Epithelial cell of proximal tubule (primary cell): Measurements from ENCODE around the gene ITPR2. TPM values are rescaled to one million over a fixed set of nuclear protein-coding genes. Genes with fewer than 3 reads are reported as not detected.
"Not testable (repeated sequence)": the region's sequence is repeated elsewhere in the genome, so short reads cannot be mapped to it uniquely, and the experiment has no call there.

Source experiments
- DNase-seq: peaks from one replicate; pipeline ENCODE4 v3.0.0-alpha.2; 2011; ENCODE audit warnings: low read depth
- H3K4me3 ChIP-seq: 2 replicates; pipeline ENCODE4 v1.5.1; 2011; ENCODE audit warnings: low read depth, mild to moderate bottlenecking, low read length
- total RNA-seq: library from RNA; depleted of rRNA; stranded (reverse); fragments of >200 nt; gene quantifications from 2 replicates; pipeline ENCODE4 v1.2.3, GENCODE V29; 2015
- TF ChIP-seq, protein P1 (sequence below): conservative IDR thresholded peaks from 2 replicates; pipeline ENCODE4 v1.5.1; 2012; ENCODE audit warnings: low read depth, mild to moderate bottlenecking, low read length

ITPR2 gene
- total RNA-seq, 1 donor from 2014 or later: 13.5 TPM

DNA sequence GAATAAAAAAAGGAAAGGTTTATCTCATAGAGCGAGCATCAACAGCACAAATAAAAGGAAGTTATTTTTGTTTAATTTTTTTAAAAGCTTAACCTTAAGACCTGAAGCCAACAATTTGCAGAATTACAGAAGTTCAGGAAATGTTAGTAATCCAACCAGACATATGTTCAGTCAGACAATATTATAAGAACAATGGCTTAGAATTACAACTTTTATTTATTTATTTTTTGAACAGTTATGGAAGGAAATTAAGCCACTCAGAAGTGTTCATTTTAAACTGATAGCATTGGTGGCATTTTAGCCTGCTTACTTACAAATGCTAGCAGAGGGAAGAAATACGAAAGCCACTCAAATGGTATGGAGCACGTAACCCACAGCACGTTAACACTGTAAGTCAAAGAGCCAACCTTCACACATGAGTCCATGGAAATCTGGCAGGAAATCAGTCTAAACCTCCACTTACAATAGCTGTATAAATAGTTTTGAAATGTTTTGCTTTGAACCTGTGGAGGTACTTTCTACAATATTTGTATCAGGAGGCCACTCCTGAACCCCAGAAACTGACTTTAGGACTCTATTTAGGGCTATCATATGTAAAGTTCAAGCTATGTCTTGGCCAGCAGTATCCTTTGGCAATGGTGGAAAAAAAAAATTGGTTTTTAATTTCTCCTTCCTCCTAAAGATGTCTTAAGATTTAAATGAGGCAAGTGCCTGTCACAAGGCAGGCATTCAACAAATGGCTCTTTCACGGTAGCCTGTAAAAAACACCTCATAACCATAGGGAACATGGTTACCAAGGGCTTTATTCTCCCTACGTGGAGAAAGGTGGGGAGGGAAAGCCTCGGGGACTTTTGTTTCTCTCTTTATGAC, 102.3 kb downstream of the ITPR2 start:
- no peak for DNase-seq
- TF ChIP-seq, protein P1, sequence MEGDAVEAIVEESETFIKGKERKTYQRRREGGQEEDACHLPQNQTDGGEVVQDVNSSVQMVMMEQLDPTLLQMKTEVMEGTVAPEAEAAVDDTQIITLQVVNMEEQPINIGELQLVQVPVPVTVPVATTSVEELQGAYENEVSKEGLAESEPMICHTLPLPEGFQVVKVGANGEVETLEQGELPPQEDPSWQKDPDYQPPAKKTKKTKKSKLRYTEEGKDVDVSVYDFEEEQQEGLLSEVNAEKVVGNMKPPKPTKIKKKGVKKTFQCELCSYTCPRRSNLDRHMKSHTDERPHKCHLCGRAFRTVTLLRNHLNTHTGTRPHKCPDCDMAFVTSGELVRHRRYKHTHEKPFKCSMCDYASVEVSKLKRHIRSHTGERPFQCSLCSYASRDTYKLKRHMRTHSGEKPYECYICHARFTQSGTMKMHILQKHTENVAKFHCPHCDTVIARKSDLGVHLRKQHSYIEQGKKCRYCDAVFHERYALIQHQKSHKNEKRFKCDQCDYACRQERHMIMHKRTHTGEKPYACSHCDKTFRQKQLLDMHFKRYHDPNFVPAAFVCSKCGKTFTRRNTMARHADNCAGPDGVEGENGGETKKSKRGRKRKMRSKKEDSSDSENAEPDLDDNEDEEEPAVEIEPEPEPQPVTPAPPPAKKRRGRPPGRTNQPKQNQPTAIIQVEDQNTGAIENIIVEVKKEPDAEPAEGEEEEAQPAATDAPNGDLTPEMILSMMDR: no peak
- no peak overlapping the region for H3K4me3 ChIP-seq

DNA sequence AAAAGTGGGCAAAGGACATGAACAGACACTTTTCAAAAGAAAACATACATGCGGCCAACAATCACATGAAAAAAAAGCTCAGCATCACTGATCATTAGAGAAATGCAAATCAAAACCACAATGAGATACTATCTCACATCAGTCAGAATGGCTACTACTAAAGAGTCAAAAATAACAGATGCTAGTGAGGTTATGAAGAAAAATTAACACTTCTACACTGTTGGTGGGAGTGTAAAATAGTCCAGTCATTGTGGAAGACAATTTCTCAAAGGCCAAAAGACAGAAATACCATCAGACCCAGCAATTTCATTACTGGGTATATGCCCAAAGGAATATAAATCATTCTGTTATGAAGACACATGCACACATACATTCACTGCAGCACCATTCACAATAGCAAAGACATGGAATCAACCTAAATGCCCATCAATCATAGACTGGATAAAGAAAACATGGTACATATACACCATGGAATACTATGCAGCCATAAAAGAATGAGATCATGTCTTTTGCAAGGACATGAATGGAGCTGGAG, 103.8 kb downstream of the ITPR2 start:
- DNase-seq: not testable (repeated sequence)

DNA sequence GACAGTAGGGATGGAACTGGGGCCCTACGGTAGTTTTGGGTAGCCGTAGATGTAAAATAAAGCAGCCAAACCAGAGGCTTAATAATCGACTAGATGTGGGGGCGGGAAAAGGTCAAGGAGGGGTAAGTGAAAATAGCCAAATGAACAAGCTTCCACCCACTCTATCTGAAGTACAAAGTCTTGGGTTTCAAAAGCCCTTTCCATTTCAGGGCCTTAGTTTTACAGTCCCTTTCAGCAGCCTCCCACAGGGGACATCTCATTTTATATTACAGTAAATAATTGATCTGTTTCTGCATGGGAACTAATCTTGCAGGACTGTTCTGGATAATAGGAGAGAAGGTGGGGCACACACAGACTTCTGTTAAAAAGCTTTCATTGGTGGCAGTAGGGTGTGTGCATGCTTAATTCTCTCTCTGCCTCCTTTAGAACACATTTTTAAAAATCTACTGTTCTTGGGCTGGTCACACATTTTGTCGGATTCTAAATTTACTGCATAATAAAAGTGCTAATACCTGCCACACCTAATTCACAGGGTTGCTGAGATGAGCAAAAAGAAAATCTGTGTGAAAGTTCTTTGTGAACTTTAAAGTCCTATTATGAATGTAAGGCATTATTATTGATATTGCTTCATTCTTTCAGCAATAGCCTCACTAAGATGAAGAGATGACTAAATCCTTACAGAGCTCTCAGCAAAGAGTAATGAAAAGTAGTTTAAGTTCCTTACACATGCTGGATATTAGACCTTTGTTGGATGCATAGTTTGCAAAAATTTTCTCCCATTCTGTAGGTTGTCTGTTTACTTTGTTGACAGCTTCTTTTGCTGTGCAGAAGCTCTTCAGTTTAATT, 104.6 kb downstream of the ITPR2 start:
- H3K4me3 ChIP-seq: no peak overlapping the region
- DNase-seq: no peak
- TF ChIP-seq, protein P1: no peak

More for the DNA sequence above, 103.8 kb downstream of the ITPR2 start:
- not testable (repeated sequence) for H3K4me3 ChIP-seq

DNA sequence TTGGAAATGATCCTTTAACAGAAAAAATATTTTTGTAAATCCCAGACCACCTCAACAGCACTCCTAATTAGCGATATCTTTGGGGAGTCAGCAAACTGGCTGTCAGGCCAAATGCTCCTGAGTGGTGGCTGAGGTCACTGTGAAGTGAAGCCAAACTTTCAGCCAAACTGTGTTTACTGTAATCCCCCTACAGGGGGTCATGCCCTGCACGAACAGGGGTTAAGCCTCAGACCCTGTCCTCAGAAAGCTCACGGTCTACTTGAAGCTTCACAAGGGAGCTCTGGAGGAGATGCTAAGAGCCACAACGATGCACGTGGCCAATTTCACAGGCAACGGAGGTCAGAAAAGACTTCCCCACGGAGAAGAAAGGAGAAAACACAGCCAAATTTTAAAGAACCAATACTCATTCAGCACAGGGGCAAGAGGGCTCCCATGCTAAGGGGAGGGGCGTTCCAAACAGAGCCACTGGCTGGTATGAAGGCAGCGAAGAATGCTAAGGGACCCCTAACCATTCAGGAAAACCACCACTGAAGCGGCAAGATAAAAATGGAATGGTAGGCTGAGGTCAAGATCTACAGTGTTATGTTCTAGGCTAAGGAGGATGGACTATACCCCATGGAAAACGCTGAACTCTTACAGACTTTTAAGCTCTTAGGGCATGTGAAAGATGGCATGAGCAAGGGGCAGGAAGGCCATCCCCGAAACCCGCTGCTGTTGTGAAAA, 105.4 kb downstream of the ITPR2 start:
- DNase-seq: no peak

DNA sequence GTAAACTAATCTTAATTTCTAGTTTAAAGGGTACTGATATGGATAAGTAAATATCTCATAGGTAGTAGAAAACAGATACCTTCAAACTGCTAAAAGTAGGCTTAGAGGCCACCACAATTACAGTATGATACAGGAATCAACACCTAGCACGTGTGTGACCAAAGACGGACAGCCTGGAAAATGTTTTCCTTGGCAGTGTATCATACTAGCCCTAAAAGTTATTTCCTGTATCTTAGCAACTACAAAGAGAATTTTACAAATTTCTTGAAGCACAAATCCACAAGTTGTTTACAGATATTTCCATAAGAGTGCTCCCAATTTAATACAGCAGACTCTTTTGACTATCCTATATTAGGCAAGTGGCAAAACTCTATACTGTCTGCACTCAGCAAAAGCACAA, 106.0 kb downstream of the ITPR2 start:
- no peak for DNase-seq

More for the DNA sequence above, 105.4 kb downstream of the ITPR2 start:
- H3K4me3 ChIP-seq: no peak overlapping the region
- TF ChIP-seq, protein P1: no peak

DNA sequence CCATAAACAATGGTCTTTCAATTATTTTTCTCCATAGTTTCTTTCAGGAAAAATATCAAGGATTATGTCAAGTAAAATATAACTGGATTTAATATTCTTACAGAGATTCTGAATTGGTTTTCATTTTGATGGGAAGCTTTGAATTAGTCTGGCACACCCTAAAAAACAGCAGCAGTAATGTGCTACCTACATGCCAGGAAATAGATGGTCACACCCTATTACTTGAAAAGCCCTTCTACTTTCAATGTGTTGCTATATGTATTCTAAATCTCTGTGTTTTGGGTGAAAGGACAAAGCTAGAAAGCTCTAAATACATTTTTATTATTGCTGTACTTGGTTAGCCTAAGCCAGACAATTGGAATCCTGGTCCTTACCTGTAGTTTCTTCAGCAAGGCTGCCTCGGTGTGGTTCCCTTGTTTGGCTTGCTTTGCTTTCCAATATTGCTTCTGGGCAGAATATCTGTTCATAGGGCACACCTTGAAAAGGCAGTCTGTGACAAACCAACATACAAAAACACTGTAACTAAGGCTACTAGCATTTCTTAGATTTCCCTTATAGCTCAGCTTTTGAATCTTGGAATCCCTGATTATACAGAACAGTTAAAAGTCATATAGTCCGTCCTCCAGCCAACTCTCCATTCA, 107.6 kb downstream of the ITPR2 start:
- DNase-seq: no peak
- TF ChIP-seq, protein P1: no peak
- H3K4me3 ChIP-seq: no peak overlapping the region

More for the DNA sequence above, 106.0 kb downstream of the ITPR2 start:
- TF ChIP-seq, protein P1: no peak
- H3K4me3 ChIP-seq: no peak overlapping the region
